DOHH2 (cell line): ENCODE data around the gene ALG12.

ENCODE experiments used
- EZH2phosphoT487 ChIP-seq: fragments of 200-600 bp; sonication (generic); IDR thresholded peaks from 2 replicates; pipeline ENCODE4 v1.6.1; 2017; ENCODE audit warnings: borderline replicate concordance, mild to moderate bottlenecking, antibody characterized with exemption, low read length, moderate library complexity, mixed read lengths
- TF ChIP-seq, protein P1 (sequence below): fragments of 200-600 bp; sonication (generic); IDR thresholded peaks from one replicate; pipeline ENCODE4 v1.5.1; 2014; ENCODE audit warnings: antibody characterized with exemption, mild to moderate bottlenecking, low read depth, low read length; ENCODE audit not compliant: poor library complexity, severe bottlenecking

DNA sequence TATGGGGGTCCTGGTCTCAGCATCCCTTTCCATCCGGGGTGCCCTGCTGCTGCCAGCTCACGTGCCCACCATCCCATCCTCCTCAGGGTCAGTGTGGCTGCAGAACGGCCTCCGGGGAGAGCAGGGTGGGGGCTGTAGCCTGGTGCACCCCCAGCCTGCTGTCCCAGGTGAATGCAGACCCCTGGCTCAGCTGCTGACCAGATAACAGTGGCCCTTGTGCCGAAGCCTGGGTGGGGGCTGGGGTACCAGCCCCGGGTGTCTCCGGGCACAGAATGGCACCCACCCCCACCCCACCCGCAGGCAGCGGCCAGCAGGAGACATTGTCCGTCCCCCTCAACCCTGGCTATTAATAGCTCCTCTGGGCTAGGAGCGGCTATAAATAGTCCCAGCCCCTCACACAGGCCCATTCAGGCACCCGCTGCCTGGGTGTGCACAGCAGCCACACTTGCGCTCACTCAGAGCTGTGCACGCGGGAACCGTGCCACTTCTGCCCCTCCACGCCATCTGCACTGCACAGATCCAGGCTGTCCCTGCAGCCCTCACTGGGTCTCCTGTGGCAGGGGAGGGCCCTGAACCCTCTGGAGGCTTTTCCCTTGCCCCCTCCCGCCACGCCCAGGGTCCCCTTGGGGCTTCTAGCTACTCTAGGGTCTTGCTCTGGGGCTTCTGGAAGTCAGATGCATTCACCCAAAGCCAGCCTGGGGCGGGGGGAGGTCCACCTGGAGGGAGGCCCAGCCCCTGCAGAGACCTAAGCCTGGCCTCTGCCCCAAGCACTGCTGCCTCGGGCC is 18.9 kb upstream of the ALG12 start:
- TF ChIP-seq, protein P1, sequence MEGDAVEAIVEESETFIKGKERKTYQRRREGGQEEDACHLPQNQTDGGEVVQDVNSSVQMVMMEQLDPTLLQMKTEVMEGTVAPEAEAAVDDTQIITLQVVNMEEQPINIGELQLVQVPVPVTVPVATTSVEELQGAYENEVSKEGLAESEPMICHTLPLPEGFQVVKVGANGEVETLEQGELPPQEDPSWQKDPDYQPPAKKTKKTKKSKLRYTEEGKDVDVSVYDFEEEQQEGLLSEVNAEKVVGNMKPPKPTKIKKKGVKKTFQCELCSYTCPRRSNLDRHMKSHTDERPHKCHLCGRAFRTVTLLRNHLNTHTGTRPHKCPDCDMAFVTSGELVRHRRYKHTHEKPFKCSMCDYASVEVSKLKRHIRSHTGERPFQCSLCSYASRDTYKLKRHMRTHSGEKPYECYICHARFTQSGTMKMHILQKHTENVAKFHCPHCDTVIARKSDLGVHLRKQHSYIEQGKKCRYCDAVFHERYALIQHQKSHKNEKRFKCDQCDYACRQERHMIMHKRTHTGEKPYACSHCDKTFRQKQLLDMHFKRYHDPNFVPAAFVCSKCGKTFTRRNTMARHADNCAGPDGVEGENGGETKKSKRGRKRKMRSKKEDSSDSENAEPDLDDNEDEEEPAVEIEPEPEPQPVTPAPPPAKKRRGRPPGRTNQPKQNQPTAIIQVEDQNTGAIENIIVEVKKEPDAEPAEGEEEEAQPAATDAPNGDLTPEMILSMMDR, result no peak
- TF ChIP-seq EZH2phosphoT487, result no peak
